ENCODE results near the gene C2CD2L. TPM values are rescaled to one million over a fixed set of nuclear protein-coding genes. Genes with fewer than 3 reads are reported as not detected.
A peak's percentile ranks its signal among the peaks of the same experiment; 100 is the strongest.

C2CD2L gene
- total and polyA plus RNA-seq, 3 experiments from 2014 or later: 9.9 to 26.5 (median 26.3) TPM

GRCh38 chr11:119112314-119113020 lies 5.3 kb downstream of the C2CD2L start:
- Mint-ChIP-seq H3K9me3 (no peaks in the 10 kb centered on the region), H3K4me3 (no peak overlapping the region), H3K36me3 (peaks cover 5 to 68% (median 16%) of the 10 kb centered on the region in 3 donors), H3K27me3 (no peaks in the 10 kb centered on the region), H3K4me1 (peaks cover 36 to 39% (median 38%) of the 10 kb centered on the region in 3 donors), H3K27ac (peak overlapping the region in 3 of 8 donors; percentile 37 to 91 (median 50))
- Histone ChIP-seq H3K27me3 (ENCODE audit: insufficient read depth, low read length, poor library complexity, severe bottlenecking) (no peaks in the 10 kb centered on the region), H3K4me3 (ENCODE audit: low read length) (no peak overlapping the region), H3K9me3 (ENCODE audit: low read length) (no peaks in the 10 kb centered on the region), H3K4me1 (ENCODE audit: insufficient read depth, low read length) (peaks cover 51% of the 10 kb centered on the region), H3K36me3 (ENCODE audit: insufficient read depth, low read length) (peaks cover 28% of the 10 kb centered on the region), H3K27ac (ENCODE audit: low read depth, low read length) (no peak overlapping the region)
- CTCF ChIA-PET: interaction anchor here (0.8 to 2.2 kb wide), 2 partner anchors 8 to 25 kb away, joined by 3 to 8 read pairs; partner anchors contain the start of gene HINFP
- POLR2A ChIA-PET: interaction anchor here (1.4 to 1.5 kb wide), 2 partner anchors 10 to 18 kb away, joined by 3 to 6 read pairs; partner anchors contain the start of gene DPAGT1
- DNase-seq: no peak

GRCh38 chr11:119113716-119114115 lies 6.6 kb downstream of the C2CD2L start:
- Histone ChIP-seq H3K4me3 (ENCODE audit: low read length) (no peak overlapping the region), H3K36me3 (ENCODE audit: insufficient read depth, low read length) (peaks cover 28% of the 10 kb centered on the region), H3K9me3 (ENCODE audit: low read length) (no peaks in the 10 kb centered on the region), H3K4me1 (ENCODE audit: insufficient read depth, low read length) (peaks cover 45% of the 10 kb centered on the region), H3K27me3 (ENCODE audit: insufficient read depth, low read length, poor library complexity, severe bottlenecking) (no peaks in the 10 kb centered on the region), H3K27ac (ENCODE audit: low read depth, low read length) (no peak overlapping the region)
- no peak overlapping the region for H3K4me3 Mint-ChIP-seq
- no peaks in the 10 kb centered on the region for H3K9me3 Mint-ChIP-seq
- no peaks in the 10 kb centered on the region for H3K27me3 Mint-ChIP-seq
- ChIA-PET POLR2A (interaction anchor here (0.5 kb wide), 1 partner anchor 28 kb away, joined by 4 read pairs; no protein-coding TSS in a partner anchor), CTCF (no interaction called here)
- peaks cover 5 to 64% (median 18%) of the 10 kb centered on the region in 3 donors for H3K36me3 Mint-ChIP-seq
- no peak for DNase-seq
- peaks cover 29 to 31% (median 31%) of the 10 kb centered on the region in 3 donors for H3K4me1 Mint-ChIP-seq
- no peak overlapping the region for H3K27ac Mint-ChIP-seq

GRCh38 chr11:119114351-119114750 lies 7.2 kb downstream of the C2CD2L start:
- Histone ChIP-seq H3K36me3 (ENCODE audit: insufficient read depth, low read length) (peaks cover 28% of the 10 kb centered on the region), H3K27me3 (ENCODE audit: insufficient read depth, low read length, poor library complexity, severe bottlenecking) (no peaks in the 10 kb centered on the region), H3K4me3 (ENCODE audit: low read length) (no peak overlapping the region), H3K27ac (ENCODE audit: low read depth, low read length) (no peak overlapping the region), H3K4me1 (ENCODE audit: insufficient read depth, low read length) (peaks cover 38% of the 10 kb centered on the region), H3K9me3 (ENCODE audit: low read length) (no peaks in the 10 kb centered on the region)
- H3K36me3 Mint-ChIP-seq: peaks cover 5 to 64% (median 18%) of the 10 kb centered on the region in 3 donors
- H3K4me1 Mint-ChIP-seq: peaks cover 22 to 25% (median 24%) of the 10 kb centered on the region in 3 donors
- H3K27me3 Mint-ChIP-seq: no peaks in the 10 kb centered on the region
- CTCF ChIA-PET: no interaction called here
- peak overlapping the region in 1 of 8 donors; percentile 40 for H3K27ac Mint-ChIP-seq
- peak overlapping the region in 1 of 7 donors; percentile 16 for H3K4me3 Mint-ChIP-seq
- DNase-seq: no peak
- H3K9me3 Mint-ChIP-seq: no peaks in the 10 kb centered on the region
- POLR2A ChIA-PET: no interaction called here

GRCh38 chr11:119115484-119116234 lies 8.5 kb downstream of the C2CD2L start:
- Mint-ChIP-seq H3K27ac (peak overlapping the region; percentile 71 to 95 (median 92)), H3K9me3 (no peaks in the 10 kb centered on the region), H3K4me1 (peaks cover 18 to 22% (median 19%) of the 10 kb centered on the region in 3 donors), H3K4me3 (peak overlapping the region; percentile 26 to 85 (median 78)), H3K27me3 (no peaks in the 10 kb centered on the region), H3K36me3 (peaks cover 5 to 58% (median 18%) of the 10 kb centered on the region in 3 donors)
- Histone ChIP-seq H3K4me1 (ENCODE audit: insufficient read depth, low read length) (peaks cover 35% of the 10 kb centered on the region), H3K9me3 (ENCODE audit: low read length) (no peaks in the 10 kb centered on the region), H3K36me3 (ENCODE audit: insufficient read depth, low read length) (peaks cover 28% of the 10 kb centered on the region), H3K4me3 (ENCODE audit: low read length) (no peak overlapping the region), H3K27ac (ENCODE audit: low read depth, low read length) (peak overlapping the region; percentile 5), H3K27me3 (ENCODE audit: insufficient read depth, low read length, poor library complexity, severe bottlenecking) (no peaks in the 10 kb centered on the region)
- peak in 2 of 5 donors; percentile 26 to 75 for DNase-seq
- CTCF ChIA-PET: interaction anchor here (1.2 to 1.7 kb wide), 5 partner anchors 12 to 53 kb away, joined by 3 to 4 read pairs (median 3); partner anchors contain the start of gene NLRX1
- POLR2A ChIA-PET: interaction anchor here (0.7 to 1.4 kb wide), 3 partner anchors 13 to 21 kb away, joined by 3 to 11 read pairs (median 3); a partner anchor contains a TSS

- H3K27me3 Mint-ChIP-seq: no peaks in the 10 kb centered on the region
- H3K36me3 ChIP-seq (ENCODE audit: insufficient read depth, low read length): peaks cover 26% of the 10 kb centered on the region
These were observed 9.1 kb downstream of the C2CD2L start for GRCh38 chr11:119116235-119116594.

GRCh38 chr11:119116601-119117000 lies 9.5 kb downstream of the C2CD2L start:
- Mint-ChIP-seq H3K27me3 (no peaks in the 10 kb centered on the region), H3K27ac (peak overlapping the region in 4 of 8 donors; percentile 17 to 64 (median 51)), H3K4me1 (peaks cover 23 to 27% (median 23%) of the 10 kb centered on the region in 3 donors), H3K9me3 (no peaks in the 10 kb centered on the region), H3K4me3 (no peak overlapping the region), H3K36me3 (peaks cover 4 to 50% (median 15%) of the 10 kb centered on the region in 3 donors)
- H3K27ac ChIP-seq (ENCODE audit: low read depth, low read length): no peak overlapping the region
- no peaks in the 10 kb centered on the region for H3K27me3 ChIP-seq (ENCODE audit: insufficient read depth, low read length, poor library complexity, severe bottlenecking)
- no peak overlapping the region for H3K4me3 ChIP-seq (ENCODE audit: low read length)
- no peaks in the 10 kb centered on the region for H3K9me3 ChIP-seq (ENCODE audit: low read length)
- H3K36me3 ChIP-seq (ENCODE audit: insufficient read depth, low read length): peaks cover 22% of the 10 kb centered on the region
- peaks cover 39% of the 10 kb centered on the region for H3K4me1 ChIP-seq (ENCODE audit: insufficient read depth, low read length)
- POLR2A ChIA-PET: interaction anchor here (0.6 to 1.4 kb wide), 2 partner anchors 17 to 98 kb away, joined by 4 to 11 read pairs; partner anchors contain the start of gene TRAPPC4
- no peak for DNase-seq
- CTCF ChIA-PET: interaction anchor here (1.2 to 1.7 kb wide), 3 partner anchors 11 to 54 kb away, joined by 3 to 4 read pairs (median 4); partner anchors contain the start of gene NLRX1

More at GRCh38 chr11:119116235-119116594, 9.1 kb downstream of the C2CD2L start:
- peaks cover 5 to 52% (median 18%) of the 10 kb centered on the region in 3 donors for H3K36me3 Mint-ChIP-seq
- peaks cover 39% of the 10 kb centered on the region for H3K4me1 ChIP-seq (ENCODE audit: insufficient read depth, low read length)
- ChIA-PET CTCF (interaction anchor here (1.2 to 1.7 kb wide), 5 partner anchors 11 to 54 kb away, joined by 3 to 4 read pairs (median 3); partner anchors contain the start of gene NLRX1), POLR2A (interaction anchor here (0.6 to 1.4 kb wide), 3 partner anchors 14 to 98 kb away, joined by 3 to 11 read pairs (median 4); partner anchors contain the start of gene TRAPPC4)
- peak overlapping the region in 3 of 8 donors; percentile 58 to 94 (median 93) for H3K27ac Mint-ChIP-seq
- H3K9me3 ChIP-seq (ENCODE audit: low read length): no peaks in the 10 kb centered on the region
- H3K27ac ChIP-seq (ENCODE audit: low read depth, low read length): no peak overlapping the region
- H3K9me3 Mint-ChIP-seq: no peaks in the 10 kb centered on the region
- H3K4me3 Mint-ChIP-seq: peak overlapping the region in 1 of 7 donors; percentile 85
- no peak for DNase-seq
- peaks cover 22 to 28% (median 23%) of the 10 kb centered on the region in 3 donors for H3K4me1 Mint-ChIP-seq
- no peak overlapping the region for H3K4me3 ChIP-seq (ENCODE audit: low read length)
- H3K27me3 ChIP-seq (ENCODE audit: insufficient read depth, low read length, poor library complexity, severe bottlenecking): no peaks in the 10 kb centered on the region

GRCh38 chr11:119117004-119117706 lies 10.0 kb downstream of the C2CD2L start:
- Histone ChIP-seq H3K27ac (ENCODE audit: low read depth, low read length) (no peak overlapping the region), H3K36me3 (ENCODE audit: insufficient read depth, low read length) (peaks cover 16% of the 10 kb centered on the region), H3K4me1 (ENCODE audit: insufficient read depth, low read length) (peaks cover 42% of the 10 kb centered on the region), H3K9me3 (ENCODE audit: low read length) (no peaks in the 10 kb centered on the region), H3K27me3 (ENCODE audit: insufficient read depth, low read length, poor library complexity, severe bottlenecking) (no peaks in the 10 kb centered on the region), H3K4me3 (ENCODE audit: low read length) (no peak overlapping the region)
- no peaks in the 10 kb centered on the region for H3K9me3 Mint-ChIP-seq
- H3K27me3 Mint-ChIP-seq: no peaks in the 10 kb centered on the region
- peaks cover 26 to 30% (median 29%) of the 10 kb centered on the region in 3 donors for H3K4me1 Mint-ChIP-seq
- peak overlapping the region in 5 of 8 donors; percentile 17 to 75 (median 64) for H3K27ac Mint-ChIP-seq
- ChIA-PET POLR2A (interaction anchor here (0.6 kb wide), 1 partner anchor 98 kb away, joined by 4 read pairs; the partner anchor contains the start of gene TRAPPC4), CTCF (interaction anchor here (1.7 kb wide), 1 partner anchor 55 kb away, joined by 4 read pairs; no protein-coding TSS in a partner anchor)
- peak overlapping the region in 1 of 7 donors; percentile 17 for H3K4me3 Mint-ChIP-seq
- H3K36me3 Mint-ChIP-seq: peaks cover 0 to 47% (median 12%) of the 10 kb centered on the region in 3 donors
- DNase-seq: no peak

All from CD8-positive, alpha-beta memory T cell (primary cell).